Non-pigmented ciliary epithelial cell (primary cell): Measurements from ENCODE around the gene POLG2.
"Not testable (repeated sequence)": the region's sequence is repeated elsewhere in the genome, so short reads cannot be mapped to it uniquely, and the experiment has no call there.

Experiments
- DNase-seq: peaks from one replicate; pipeline ENCODE4 v3.0.0-alpha.2; 2010; ENCODE audit warnings: low read depth

POLG2 gene

GRCh38 chr17:64480951-64481350, 15.9 kb downstream of the POLG2 start:
- no peak for DNase-seq

GRCh38 chr17:64477849-64478248, 19.0 kb downstream of the POLG2 start:
- no peak for DNase-seq

GRCh38 chr17:64472564-64472963, 24.3 kb downstream of the POLG2 start:
- no peak for DNase-seq

- DNase-seq = no peak
Observed at GRCh38 chr17:64471440-64471839, 25.4 kb downstream of the POLG2 start.

- DNase-seq = no peak
Observed at GRCh38 chr17:64470625-64471024, 26.2 kb downstream of the POLG2 start.

GRCh38 chr17:64466834-64467233, 30.0 kb downstream of the POLG2 start:
- not testable (repeated sequence) for DNase-seq

- DNase-seq = no peak
Observed at GRCh38 chr17:64466019-64466735, 30.7 kb downstream of the POLG2 start.

- DNase-seq = no peak
Observed at GRCh38 chr17:64461788-64462187, 35.1 kb downstream of the POLG2 start.

GRCh38 chr17:64460955-64461354, 35.9 kb downstream of the POLG2 start:
- DNase-seq = no peak

- DNase-seq = not testable (repeated sequence)
Observed at GRCh38 chr17:64459818-64460217, 37.0 kb downstream of the POLG2 start.

- peak; percentile 42 for DNase-seq
Observed at GRCh38 chr17:64459284-64459747, 37.5 kb downstream of the POLG2 start.

- no peak for DNase-seq
Observed at GRCh38 chr17:64458756-64459155, 38.1 kb downstream of the POLG2 start.

GRCh38 chr17:64457156-64457555, 39.7 kb downstream of the POLG2 start:
- DNase-seq = peak; percentile 52

- DNase-seq = no peak
Observed at GRCh38 chr17:64455993-64456885, 40.6 kb downstream of the POLG2 start.

GRCh38 chr17:64449545-64449944, 47.3 kb downstream of the POLG2 start:
- DNase-seq = no peak

- DNase-seq = peak; percentile 74
Observed at GRCh38 chr17:64448665-64449512, 48.0 kb downstream of the POLG2 start, which contains the start of gene MILR1. MILR1 (plus strand) TSS chr17:64449115; CDS start chr17:64449169, 54 bp downstream.

GRCh38 chr17:64447526-64447925, 49.3 kb downstream of the POLG2 start:
- DNase-seq = no peak

- no peak for DNase-seq
Observed at GRCh38 chr17:64443086-64443760, 53.6 kb downstream of the POLG2 start.

GRCh38 chr17:64442541-64442971, 54.3 kb downstream of the POLG2 start:
- DNase-seq = no peak

GRCh38 chr17:64441772-64442540, 54.9 kb downstream of the POLG2 start:
- peak; percentile 23 for DNase-seq

- no peak for DNase-seq
Observed at GRCh38 chr17:64439956-64440355, 56.9 kb downstream of the POLG2 start.
